PC-3 (cell line): ENCODE data around the gene CABCOCO1.

ENCODE experiments used
- CTCF ChIP-seq: fragments of 300-600 bp; sonication (generic); conservative IDR thresholded peaks from 2 replicates; pipeline ENCODE4 v1.5.1; 2017; ENCODE audit warnings: antibody characterized with exemption, low read depth, mild to moderate bottlenecking, low read length
- EZH2 ChIP-seq: fragments of 300-600 bp; sonication (generic); IDR thresholded peaks from one replicate; pipeline ENCODE4 v1.6.1; 2017; ENCODE audit warnings: antibody characterized with exemption, mild to moderate bottlenecking, low read length; ENCODE audit not compliant: unreplicated experiment
- EZH2phosphoT487 ChIP-seq: fragments of 300-600 bp; sonication (generic); IDR thresholded peaks from 2 replicates; pipeline ENCODE4 v1.6.1; 2018; ENCODE audit warnings: mild to moderate bottlenecking, antibody characterized with exemption, low read length, borderline replicate concordance

GRCh38 chr10:61620506-61620905 lies 42.2 kb upstream of the CABCOCO1 start:
- TF ChIP-seq CTCF (no peak), EZH2phosphoT487 (no peak), EZH2 (no peak)
